ENCODE measurements around the gene SNX21. TPM values are rescaled to one million over a fixed set of nuclear protein-coding genes. Genes with fewer than 3 reads are reported as not detected.
A peak's percentile ranks its signal among the peaks of the same experiment; 100 is the strongest.

The SNX21 gene
- total RNA-seq, 4 donors from 2014 or later = 45.9 to 76.3 (median 59.7) TPM

DNA sequence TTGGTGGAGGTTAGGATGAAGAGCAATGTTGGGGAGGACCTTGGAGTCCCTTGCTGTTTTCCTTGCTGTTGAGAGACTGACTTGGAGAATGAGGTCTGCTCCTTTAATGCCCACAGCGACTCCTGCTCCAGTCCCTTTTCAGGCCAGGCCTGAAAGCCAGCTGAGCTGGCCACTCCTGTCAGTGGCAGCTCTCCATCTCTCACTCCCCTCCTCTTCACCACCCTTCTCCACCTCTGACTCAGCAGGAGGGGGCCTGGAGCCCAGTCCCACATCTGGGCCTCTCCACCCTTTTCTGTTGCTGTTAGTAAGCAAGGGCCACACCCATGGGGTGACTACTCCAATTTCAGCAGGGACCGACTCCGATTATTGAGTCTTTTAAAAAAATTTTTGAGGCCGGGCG is 2.2 kb downstream of the SNX21 start:
- Histone ChIP-seq H3K4me1 (peaks cover 5 to 79% (median 25%) of the 10 kb centered on the region in 3 donors), H3K27me3 (no peaks in the 10 kb centered on the region), H3K36me3 (peaks cover 0 to 34% of the 10 kb centered on the region in 2 donors), H3K4me3 (peak overlapping the region in 1 of 2 donors; percentile 86), H3K9me3 (no peaks in the 10 kb centered on the region), H3K27ac (peak overlapping the region in 3 of 4 donors; percentile 88 to 97 (median 90))
- WGBS, 2 donors (ENCODE audit: low coverage in 1 of 2) = 12% methylated on average over 3 of the region's 5 CpGs; no CpG with 5 or more reads in 1 of the 2 donors
- peak; percentile 29 for TF ChIP-seq POLR2AphosphoS5 (IDR thresholded peaks at IDR 0.05)
- TF ChIP-seq, protein P1, sequence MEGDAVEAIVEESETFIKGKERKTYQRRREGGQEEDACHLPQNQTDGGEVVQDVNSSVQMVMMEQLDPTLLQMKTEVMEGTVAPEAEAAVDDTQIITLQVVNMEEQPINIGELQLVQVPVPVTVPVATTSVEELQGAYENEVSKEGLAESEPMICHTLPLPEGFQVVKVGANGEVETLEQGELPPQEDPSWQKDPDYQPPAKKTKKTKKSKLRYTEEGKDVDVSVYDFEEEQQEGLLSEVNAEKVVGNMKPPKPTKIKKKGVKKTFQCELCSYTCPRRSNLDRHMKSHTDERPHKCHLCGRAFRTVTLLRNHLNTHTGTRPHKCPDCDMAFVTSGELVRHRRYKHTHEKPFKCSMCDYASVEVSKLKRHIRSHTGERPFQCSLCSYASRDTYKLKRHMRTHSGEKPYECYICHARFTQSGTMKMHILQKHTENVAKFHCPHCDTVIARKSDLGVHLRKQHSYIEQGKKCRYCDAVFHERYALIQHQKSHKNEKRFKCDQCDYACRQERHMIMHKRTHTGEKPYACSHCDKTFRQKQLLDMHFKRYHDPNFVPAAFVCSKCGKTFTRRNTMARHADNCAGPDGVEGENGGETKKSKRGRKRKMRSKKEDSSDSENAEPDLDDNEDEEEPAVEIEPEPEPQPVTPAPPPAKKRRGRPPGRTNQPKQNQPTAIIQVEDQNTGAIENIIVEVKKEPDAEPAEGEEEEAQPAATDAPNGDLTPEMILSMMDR (IDR thresholded peaks at IDR 0.05) = no peak
- peak; percentile 50 for ATAC-seq

DNA sequence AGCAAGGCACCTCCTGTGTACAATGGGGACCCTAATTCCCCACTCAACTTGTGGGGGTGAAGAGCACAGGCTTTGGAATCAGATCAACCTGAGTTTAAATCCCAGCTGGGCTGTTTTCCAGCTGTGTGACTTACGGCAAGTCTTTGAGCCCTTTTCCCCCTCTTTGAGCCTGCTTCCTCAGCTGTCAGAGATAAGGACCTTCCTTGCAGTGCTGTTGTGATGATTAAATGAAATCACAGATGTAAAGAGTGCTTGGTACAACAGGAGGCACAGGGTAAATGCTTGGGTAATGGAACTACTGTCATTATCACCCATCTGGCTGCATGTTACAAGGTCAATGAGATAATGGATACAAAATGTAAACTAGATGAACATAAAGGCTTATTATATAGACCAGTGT is 3.2 kb downstream of the SNX21 start:
- H3K4me1 ChIP-seq = peaks cover 5 to 86% (median 28%) of the 10 kb centered on the region in 3 donors
- no peaks in the 10 kb centered on the region for H3K9me3 ChIP-seq
- no peaks in the 10 kb centered on the region for H3K27me3 ChIP-seq
- 20% methylated on average over 1 of the region's 1 CpG; no CpG with 5 or more reads in 1 of the 2 donors for WGBS, 2 donors (ENCODE audit: low coverage in 1 of 2)
- TF ChIP-seq, protein P1 (IDR thresholded peaks at IDR 0.05) = no peak
- TF ChIP-seq POLR2AphosphoS5 (IDR thresholded peaks at IDR 0.05) = no peak
- no peak for TF ChIP-seq POLR2A (IDR thresholded peaks at IDR 0.05)
- TF ChIP-seq EP300 (IDR thresholded peaks at IDR 0.05) = no peak
- ATAC-seq = no peak
- peak overlapping the region in 3 of 4 donors; percentile 47 to 97 (median 90) for H3K27ac ChIP-seq
- H3K36me3 ChIP-seq = peaks cover 0 to 44% of the 10 kb centered on the region in 2 donors
- peak overlapping the region in 1 of 2 donors; percentile 18 for H3K4me3 ChIP-seq

DNA sequence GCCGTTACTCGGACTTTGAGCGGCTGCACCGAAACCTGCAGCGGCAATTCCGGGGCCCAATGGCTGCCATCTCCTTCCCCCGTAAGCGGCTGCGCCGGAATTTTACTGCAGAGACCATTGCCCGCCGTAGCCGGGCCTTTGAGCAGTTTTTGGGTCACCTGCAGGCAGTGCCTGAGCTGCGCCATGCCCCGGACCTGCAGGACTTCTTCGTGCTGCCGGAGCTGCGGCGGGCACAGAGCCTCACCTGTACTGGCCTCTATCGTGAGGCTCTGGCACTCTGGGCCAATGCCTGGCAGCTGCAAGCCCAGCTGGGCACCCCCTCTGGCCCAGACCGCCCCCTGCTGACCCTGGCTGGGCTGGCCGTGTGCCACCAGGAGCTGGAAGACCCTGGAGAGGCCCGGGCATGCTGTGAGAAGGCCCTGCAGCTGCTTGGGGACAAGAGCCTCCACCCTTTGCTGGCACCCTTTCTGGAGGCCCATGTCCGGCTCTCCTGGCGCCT is 7.2 kb downstream of the SNX21 start:
- Histone ChIP-seq H3K9me3 (no peaks in the 10 kb centered on the region), H3K27ac (peak overlapping the region in 2 of 4 donors; percentile 58 to 72), H3K36me3 (peaks cover 0 to 82% of the 10 kb centered on the region in 2 donors), H3K27me3 (no peaks in the 10 kb centered on the region), H3K4me3 (no peak overlapping the region), H3K4me1 (peaks cover 0 to 90% (median 26%) of the 10 kb centered on the region in 3 donors)
- WGBS, 2 donors (ENCODE audit: low coverage in 1 of 2) = 100% methylated on average over 1 of the region's 25 CpGs; no CpG with 5 or more reads in 1 of the 2 donors
- no peak for ATAC-seq
- TF ChIP-seq POLR2AphosphoS5 (IDR thresholded peaks at IDR 0.05) (no peak), EP300 (IDR thresholded peaks at IDR 0.05) (no peak), POLR2A (IDR thresholded peaks at IDR 0.05) (no peak)
- TF ChIP-seq, protein P1 (IDR thresholded peaks at IDR 0.05) = no peak

DNA sequence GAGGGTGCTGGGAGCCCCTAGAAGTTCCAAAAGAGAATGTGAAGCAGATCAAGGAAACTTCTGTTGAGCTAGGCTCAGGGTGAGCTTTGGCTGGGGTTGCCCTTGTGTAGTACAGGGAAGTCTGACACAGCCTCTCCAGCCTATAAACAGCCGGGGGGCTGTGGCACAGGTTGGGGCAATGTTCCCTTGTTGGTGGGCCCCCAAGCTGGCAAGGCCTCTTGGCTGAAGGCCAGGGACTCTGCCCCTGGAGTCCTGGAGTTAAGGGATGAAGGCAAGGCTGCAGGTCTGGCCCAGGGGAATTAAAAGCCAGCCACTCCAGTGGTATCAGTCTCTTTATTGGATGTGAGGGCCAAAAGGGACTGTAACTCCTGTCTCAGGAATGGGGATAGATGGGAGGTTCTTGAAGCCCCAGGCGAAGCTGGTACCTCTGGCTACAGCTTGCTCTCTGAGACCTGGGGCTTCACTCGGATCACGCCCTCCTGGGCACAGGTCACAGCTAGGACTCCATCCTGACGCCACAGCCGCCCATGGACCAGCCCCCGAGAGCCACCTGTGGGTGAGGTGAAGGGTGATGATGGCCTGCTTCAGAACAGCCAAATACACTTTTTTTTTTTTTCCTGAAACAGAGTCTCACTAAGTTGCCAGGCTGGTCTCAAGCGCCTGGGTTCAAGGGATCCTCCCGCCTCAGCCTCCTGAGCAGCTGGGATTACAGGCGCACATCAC is 8.0 kb downstream of the SNX21 start:
- no peak for ATAC-seq
- H3K36me3 ChIP-seq = peaks cover 0 to 90% of the 10 kb centered on the region in 2 donors
- no peaks in the 10 kb centered on the region for H3K9me3 ChIP-seq
- TF ChIP-seq POLR2AphosphoS5 (IDR thresholded peaks at IDR 0.05) (no peak), EP300 (IDR thresholded peaks at IDR 0.05) (no peak), POLR2A (IDR thresholded peaks at IDR 0.05) (no peak)
- TF ChIP-seq, protein P1 (IDR thresholded peaks at IDR 0.05) = no peak
- H3K27me3 ChIP-seq = no peaks in the 10 kb centered on the region
- H3K27ac ChIP-seq = peak overlapping the region in 3 of 4 donors; percentile 58 to 77 (median 72)
- H3K4me1 ChIP-seq = peaks cover 0 to 82% (median 25%) of the 10 kb centered on the region in 3 donors
- 83% methylated on average over 6 of the region's 10 CpGs; no CpG with 5 or more reads in 1 of the 2 donors for WGBS, 2 donors (ENCODE audit: low coverage in 1 of 2)
- H3K4me3 ChIP-seq = no peak overlapping the region
